HEK293 (cell line): ENCODE measurements around the gene FGF10.

Source experiments
- CTCF ChIA-PET: fragments of 350-600 bp; formaldehyde crosslinking; extraction: SDS; loops from one replicate; lab custom pipeline; 2021; ENCODE audit warnings: antibody characterized with exemption; lab: Yijun Ruan, JAX
- POLR2A ChIA-PET: fragments of 300-600 bp; formaldehyde crosslinking; extraction: SDS; loops from one replicate; lab custom pipeline; 2020; ENCODE audit warnings: antibody characterized with exemption, inconsistent platforms; lab: Yijun Ruan, JAX
- H3K27ac ChIP-seq: fragments of 200-500 bp; sonication (Bioruptor generic); 2 replicates; pipeline ENCODE4 v1.5.1; 2014; ENCODE audit warnings: low read depth, low read length, control low read depth, inconsistent platforms; ENCODE audit errors: extremely low read depth
- H3K36me3 ChIP-seq, 2 experiments: fragments of 200-500 bp in 1 of 2; sonication (Bioruptor generic) in 1 of 2; 1 replicate in 1 of 2; 2 replicates in 1 of 2; pipeline ENCODE4 v1.5.1; 2014 to 2017; ENCODE audit warnings: inconsistent platforms in 2 of 2, low read length in 2 of 2; ENCODE audit not compliant: control insufficient read depth in 2 of 2, insufficient read depth in 1 of 2
- H3K4me1 ChIP-seq: fragments of 200-500 bp; sonication (Bioruptor generic); 2 replicates; pipeline ENCODE4 v1.5.1; 2014; ENCODE audit warnings: mild to moderate bottlenecking, low read length, inconsistent platforms; ENCODE audit not compliant: control insufficient read depth, insufficient read depth
- H3K4me3 ChIP-seq: 2 replicates; pipeline ENCODE4 v1.5.1; 2011; ENCODE audit warnings: low read depth, mild to moderate bottlenecking, control low read depth, low read length, moderate library complexity
- H3K9me3 ChIP-seq: fragments of 200-500 bp; sonication (Bioruptor generic); 2 replicates; pipeline ENCODE4 v1.5.1; 2014; ENCODE audit warnings: low read depth, low read length, inconsistent platforms; ENCODE audit not compliant: control insufficient read depth, insufficient read depth
- HOXD13 ChIP-seq: sonication (generic); formaldehyde crosslinking; IDR thresholded peaks from 2 replicates; pipeline ENCODE4 v1.8.0; 2022; ENCODE audit warnings: missing genetic modification reagents, borderline replicate concordance
- KLF1 ChIP-seq: fragments of 450-650 bp; formaldehyde crosslinking; IDR thresholded peaks from 2 replicates; pipeline ENCODE4 v1.5.1; 2016; ENCODE audit warnings: missing biosample characterization, missing genetic modification characterization
- OSR2 ChIP-seq: fragments of 450-650 bp; formaldehyde crosslinking; IDR thresholded peaks from 2 replicates; pipeline ENCODE4 v1.5.1; 2016; ENCODE audit warnings: missing biosample characterization, missing genetic modification characterization
- SALL2 ChIP-seq: fragments of 450-650 bp; formaldehyde crosslinking; IDR thresholded peaks from 2 replicates; pipeline ENCODE4 v1.5.0; 2017; ENCODE audit warnings: missing biosample characterization, mild to moderate bottlenecking, missing genetic modification characterization, borderline replicate concordance
- SETDB1 ChIP-seq: IDR thresholded peaks from one replicate; pipeline ENCODE4 v1.6.1; 2017; ENCODE audit warnings: mild to moderate bottlenecking, low read length, moderate library complexity, mixed read lengths; ENCODE audit not compliant: insufficient read length
- WT1 ChIP-seq: fragments of 450-650 bp; formaldehyde crosslinking; IDR thresholded peaks from 2 replicates; pipeline ENCODE4 v1.5.1; 2016; ENCODE audit warnings: missing biosample characterization, missing genetic modification characterization
- YY2 ChIP-seq: fragments of 450-650 bp; formaldehyde crosslinking; IDR thresholded peaks from 2 replicates; pipeline ENCODE4 v1.5.1; 2016; ENCODE audit warnings: missing biosample characterization, missing genetic modification characterization
- ZBTB1 ChIP-seq: fragments of 450-650 bp; formaldehyde crosslinking; IDR thresholded peaks from 2 replicates; pipeline ENCODE4 v1.5.1; 2016; ENCODE audit warnings: missing biosample characterization, missing genetic modification characterization
- ZBTB48 ChIP-seq: fragments of 450-650 bp; formaldehyde crosslinking; IDR thresholded peaks from 2 replicates; pipeline ENCODE4 v1.5.1; 2016; ENCODE audit warnings: missing biosample characterization, missing genetic modification characterization
- ZNF140 ChIP-seq: fragments of 450-650 bp; formaldehyde crosslinking; IDR thresholded peaks from 2 replicates; pipeline ENCODE4 v1.5.1; 2016; ENCODE audit warnings: missing biosample characterization, missing genetic modification characterization
- ZNF175 ChIP-seq: fragments of 450-650 bp; formaldehyde crosslinking; IDR thresholded peaks from 2 replicates; pipeline ENCODE4 v1.5.1; 2016; ENCODE audit warnings: missing biosample characterization, missing genetic modification characterization
- ZNF214 ChIP-seq: fragments of 450-650 bp; formaldehyde crosslinking; IDR thresholded peaks from 2 replicates; pipeline ENCODE4 v1.5.1; 2017; ENCODE audit warnings: missing biosample characterization, mild to moderate bottlenecking, missing genetic modification characterization, borderline replicate concordance
- ZNF266 ChIP-seq: fragments of 450-650 bp; formaldehyde crosslinking; IDR thresholded peaks from 2 replicates; pipeline ENCODE4 v1.5.1; 2016; ENCODE audit warnings: missing biosample characterization, missing genetic modification characterization, low read depth
- ZNF341 ChIP-seq: fragments of 450-650 bp; formaldehyde crosslinking; IDR thresholded peaks from 2 replicates; pipeline ENCODE4; 2016; ENCODE audit warnings: low read depth, missing biosample characterization, missing genetic modification characterization
- ZNF366 ChIP-seq: fragments of 450-650 bp; formaldehyde crosslinking; conservative IDR thresholded peaks from 2 replicates; pipeline ENCODE4 v1.5.1; 2016; ENCODE audit warnings: missing biosample characterization, missing genetic modification characterization
- ZNF404 ChIP-seq: fragments of 450-650 bp; formaldehyde crosslinking; IDR thresholded peaks from 2 replicates; pipeline ENCODE4 v1.5.1; 2017; ENCODE audit warnings: missing biosample characterization, missing genetic modification characterization
- ZNF510 ChIP-seq: fragments of 450-650 bp; formaldehyde crosslinking; IDR thresholded peaks from 2 replicates; pipeline ENCODE4 v1.5.1; 2018; ENCODE audit warnings: mild to moderate bottlenecking, missing genetic modification characterization, missing biosample characterization; ENCODE audit not compliant: insufficient replicate concordance
- ZNF585B ChIP-seq: fragments of 450-650 bp; formaldehyde crosslinking; IDR thresholded peaks from 2 replicates; pipeline ENCODE4 v1.5.1; 2016; ENCODE audit warnings: missing biosample characterization, missing genetic modification characterization
- ZNF610 ChIP-seq: fragments of 450-650 bp; formaldehyde crosslinking; IDR thresholded peaks from 2 replicates; pipeline ENCODE4 v1.5.1; 2016; ENCODE audit warnings: missing biosample characterization, missing genetic modification characterization, borderline replicate concordance
- ZNF629 ChIP-seq: fragments of 450-650 bp; formaldehyde crosslinking; IDR thresholded peaks from 2 replicates; pipeline ENCODE4 v1.5.1; 2017; ENCODE audit warnings: missing biosample characterization, missing genetic modification characterization
- ZNF654 ChIP-seq: fragments of 450-650 bp; formaldehyde crosslinking; IDR thresholded peaks from 2 replicates; pipeline ENCODE4 v1.5.1; 2016; ENCODE audit warnings: low read depth, missing biosample characterization, missing genetic modification characterization
- ZSCAN4 ChIP-seq: fragments of 450-650 bp; formaldehyde crosslinking; IDR thresholded peaks from 2 replicates; pipeline ENCODE4 v1.5.1; 2017; ENCODE audit warnings: missing biosample characterization, missing genetic modification characterization
- TF ChIP-seq, protein P1 (sequence below): fragments of 450-650 bp; formaldehyde crosslinking; IDR thresholded peaks from 2 replicates; pipeline ENCODE4 v1.5.1; 2016; ENCODE audit warnings: missing biosample characterization, missing genetic modification characterization

The FGF10 gene

DNA sequence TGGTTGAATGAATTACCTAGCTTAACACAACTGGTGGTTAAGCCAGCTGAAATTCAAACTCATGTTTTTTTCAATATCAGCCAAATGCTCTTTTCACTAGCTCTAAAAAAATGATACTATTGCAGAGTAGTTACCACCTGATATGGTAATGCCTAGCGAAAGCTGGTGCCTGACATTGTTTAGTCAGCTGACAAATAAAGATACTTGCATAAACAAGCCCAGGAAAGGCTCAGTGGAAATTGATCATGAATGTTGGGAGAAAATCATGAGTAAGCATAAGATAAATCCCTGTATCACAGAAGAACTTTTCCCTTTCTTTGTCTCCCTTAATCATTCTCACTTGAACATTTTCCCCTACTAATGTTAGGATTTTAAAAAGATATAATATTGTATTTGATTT lies 54.6 kb downstream of the FGF10 start:
- POLR2A ChIA-PET: no interaction called here
- no peak for TF ChIP-seq ZNF404
- no peak for TF ChIP-seq ZNF510 (tag by site-specific recombination)
- TF ChIP-seq ZBTB48 (tag by site-specific recombination): no peak
- TF ChIP-seq ZNF610 (tag by site-specific recombination): no peak
- TF ChIP-seq, all 188 proteins: peak for 0
- Histone ChIP-seq H3K36me3 (no peaks in the 10 kb centered on the region), H3K27ac (no peak overlapping the region), H3K4me3 (no peak overlapping the region), H3K9me3 (no peaks in the 10 kb centered on the region), H3K4me1 (no peaks in the 10 kb centered on the region)
- CTCF ChIA-PET: no interaction called here

- Histone ChIP-seq H3K9me3 (no peaks in the 10 kb centered on the region), H3K36me3 (no peaks in the 10 kb centered on the region), H3K4me3 (no peak overlapping the region), H3K4me1 (no peaks in the 10 kb centered on the region), H3K27ac (no peak overlapping the region)
- ChIA-PET POLR2A (no interaction called here), CTCF (interaction anchor here (0.6 to 4.1 kb wide), 26 partner anchors 9 to 1145 kb away, joined by 3 to 44 read pairs (median 4); no protein-coding TSS in a partner anchor)
- peak; percentile 56; the same call in 1 of the 2 replicates for TF ChIP-seq ZNF654 (tag by site-specific recombination)
- TF ChIP-seq ZSCAN4 (tag by site-specific recombination): no peak
Measured at GRCh38 chr5:44332285-44332971, 56.8 kb downstream of the FGF10 start.

DNA sequence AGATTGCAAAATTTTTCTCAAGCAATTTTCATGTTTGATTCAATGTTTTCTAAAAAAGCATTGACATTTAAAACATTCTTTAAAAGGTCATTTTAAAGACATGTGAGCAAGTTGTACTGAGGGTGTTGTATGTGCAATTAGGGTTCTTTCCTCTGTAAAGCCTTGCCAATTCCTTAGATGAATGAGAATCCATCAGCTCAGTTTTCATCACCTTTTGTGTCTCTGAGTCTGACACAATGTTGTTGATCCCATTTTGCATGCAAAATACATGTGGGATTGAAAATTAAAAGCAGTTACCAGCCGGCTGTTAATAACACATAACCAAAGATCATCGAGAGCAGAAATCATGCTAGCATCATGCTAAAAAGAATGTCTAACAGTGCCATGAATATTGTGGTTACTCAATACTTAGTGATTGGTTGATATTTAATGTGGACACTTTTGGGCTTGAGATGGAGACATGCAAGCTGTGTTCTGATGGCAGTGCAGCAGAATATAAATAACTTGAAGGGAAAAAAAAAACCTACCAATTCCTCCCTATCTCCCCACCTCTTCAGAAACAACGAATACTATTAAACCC lies 57.7 kb downstream of the FGF10 start:
- ChIA-PET POLR2A (no interaction called here), CTCF (interaction anchor here (0.6 to 4.1 kb wide), 22 partner anchors 8 to 846 kb away, joined by 3 to 44 read pairs (median 4); no protein-coding TSS in a partner anchor)
- no peaks in the 10 kb centered on the region for H3K4me1 ChIP-seq
- no peaks in the 10 kb centered on the region for H3K9me3 ChIP-seq
- H3K27ac ChIP-seq: no peak overlapping the region
- H3K4me3 ChIP-seq: no peak overlapping the region
- no peaks in the 10 kb centered on the region for H3K36me3 ChIP-seq
- TF ChIP-seq KLF1 (no peak), WT1 (tag by site-specific recombination) (no peak), ZNF585B (tag by site-specific recombination) (no peak), ZNF629 (no peak), SETDB1 (no peak), ZNF341 (tag by site-specific recombination) (no peak), SALL2 (tag by site-specific recombination) (no peak), ZNF175 (no peak), YY2 (tag by site-specific recombination) (no peak), ZNF366 (tag by site-specific recombination) (no peak), HOXD13 (CRISPR knock-in tag) (no peak), ZNF214 (tag by site-specific recombination) (no peak), ZBTB1 (tag by site-specific recombination) (no peak), ZNF140 (tag by site-specific recombination) (no peak), OSR2 (tag by site-specific recombination) (no peak), ZNF266 (tag by site-specific recombination) (no peak)
- TF ChIP-seq, protein P1, sequence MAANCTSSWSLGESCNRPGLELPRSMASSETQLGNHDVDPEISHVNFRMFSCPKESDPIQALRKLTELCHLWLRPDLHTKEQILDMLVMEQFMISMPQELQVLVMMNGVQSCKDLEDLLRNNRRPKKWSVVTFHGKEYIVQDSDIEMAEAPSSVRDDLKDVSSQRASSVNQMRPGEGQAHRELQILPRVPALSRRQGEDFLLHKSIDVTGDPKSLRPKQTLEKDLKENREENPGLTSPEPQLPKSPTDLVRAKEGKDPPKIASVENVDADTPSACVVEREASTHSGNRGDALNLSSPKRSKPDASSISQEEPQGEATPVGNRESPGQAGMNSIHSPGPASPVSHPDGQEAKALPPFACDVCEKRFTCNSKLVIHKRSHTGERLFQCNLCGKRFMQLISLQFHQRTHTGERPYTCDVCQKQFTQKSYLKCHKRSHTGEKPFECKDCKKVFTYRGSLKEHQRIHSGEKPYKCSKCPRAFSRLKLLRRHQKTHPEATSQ (tag by site-specific recombination): no peak
